GM20000 (cell line): ENCODE measurements around the gene QRICH1.

Source experiments
- DNase-seq: peaks from one replicate; pipeline ENCODE4 v3.0.0; 2012; ENCODE audit warnings: low spot score
- TF ChIP-seq, protein P1 (sequence below): IDR thresholded peaks from 2 replicates; pipeline ENCODE4 v1.5.1; 2012; ENCODE audit warnings: mild to moderate bottlenecking, control low read depth; ENCODE audit errors: extremely low read depth, missing control alignments

QRICH1 gene

DNA sequence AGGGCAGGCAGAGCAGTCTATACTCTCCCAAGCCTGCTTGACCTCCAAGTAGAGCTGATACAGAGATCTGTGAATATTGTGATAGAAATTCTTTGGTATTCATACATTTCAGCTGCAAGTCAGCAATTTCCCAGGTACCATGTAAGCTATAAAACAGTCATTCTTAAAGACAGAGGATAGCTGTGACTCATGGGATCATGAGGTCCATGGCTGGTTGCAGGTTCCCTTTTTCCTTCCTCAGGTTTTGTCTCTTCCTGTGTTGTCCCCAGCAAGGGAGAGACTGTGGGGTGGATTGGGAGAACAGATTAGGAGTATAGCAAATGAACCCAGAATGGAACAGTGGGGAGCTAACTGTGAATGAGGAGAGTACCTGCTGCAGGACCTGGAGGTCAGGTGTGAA is 109.2 kb downstream of the QRICH1 start:
- TF ChIP-seq, protein P1, sequence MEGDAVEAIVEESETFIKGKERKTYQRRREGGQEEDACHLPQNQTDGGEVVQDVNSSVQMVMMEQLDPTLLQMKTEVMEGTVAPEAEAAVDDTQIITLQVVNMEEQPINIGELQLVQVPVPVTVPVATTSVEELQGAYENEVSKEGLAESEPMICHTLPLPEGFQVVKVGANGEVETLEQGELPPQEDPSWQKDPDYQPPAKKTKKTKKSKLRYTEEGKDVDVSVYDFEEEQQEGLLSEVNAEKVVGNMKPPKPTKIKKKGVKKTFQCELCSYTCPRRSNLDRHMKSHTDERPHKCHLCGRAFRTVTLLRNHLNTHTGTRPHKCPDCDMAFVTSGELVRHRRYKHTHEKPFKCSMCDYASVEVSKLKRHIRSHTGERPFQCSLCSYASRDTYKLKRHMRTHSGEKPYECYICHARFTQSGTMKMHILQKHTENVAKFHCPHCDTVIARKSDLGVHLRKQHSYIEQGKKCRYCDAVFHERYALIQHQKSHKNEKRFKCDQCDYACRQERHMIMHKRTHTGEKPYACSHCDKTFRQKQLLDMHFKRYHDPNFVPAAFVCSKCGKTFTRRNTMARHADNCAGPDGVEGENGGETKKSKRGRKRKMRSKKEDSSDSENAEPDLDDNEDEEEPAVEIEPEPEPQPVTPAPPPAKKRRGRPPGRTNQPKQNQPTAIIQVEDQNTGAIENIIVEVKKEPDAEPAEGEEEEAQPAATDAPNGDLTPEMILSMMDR, result no peak
- no peak for DNase-seq

DNA sequence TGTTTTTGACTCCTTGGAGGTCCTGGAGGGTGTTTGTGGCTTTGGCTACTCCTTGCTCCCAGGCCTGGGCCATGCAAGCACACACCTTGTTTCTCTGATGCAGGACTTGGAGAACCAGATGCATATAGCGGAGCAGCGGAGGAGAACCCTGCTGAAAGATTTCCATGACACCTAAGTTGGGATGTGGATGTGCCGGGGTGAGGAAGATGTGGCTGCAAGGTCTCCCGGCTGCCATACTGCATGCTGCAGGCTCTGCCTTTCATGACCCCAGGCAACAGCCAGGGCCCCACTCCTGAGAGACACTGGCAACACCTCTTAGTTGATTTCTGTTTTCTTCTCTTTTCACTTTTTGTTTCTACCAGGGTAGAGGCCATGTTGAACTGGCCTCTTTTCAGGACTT is 110.8 kb downstream of the QRICH1 start:
- TF ChIP-seq, protein P1, result no peak
- DNase-seq, result no peak

DNA sequence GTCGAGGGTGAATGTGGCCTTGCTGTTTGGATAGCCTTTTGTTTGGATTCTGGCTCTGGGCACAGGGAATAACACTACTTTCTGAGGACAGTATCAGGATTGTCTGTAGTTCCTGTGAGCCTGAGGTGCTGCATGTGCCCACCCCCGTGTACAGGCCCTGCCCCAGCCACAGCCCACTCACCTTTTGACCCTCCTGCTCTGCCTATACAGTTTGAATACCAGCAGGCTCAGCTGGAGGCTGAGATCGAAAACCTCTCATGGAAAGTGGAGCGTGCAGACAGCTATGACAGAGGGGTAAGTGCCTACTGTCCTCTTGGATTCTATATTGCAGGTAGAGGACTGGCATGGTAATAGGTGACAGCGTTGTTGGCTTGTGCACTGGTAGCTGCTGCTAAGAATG is 111.2 kb downstream of the QRICH1 start:
- TF ChIP-seq, protein P1, result no peak
- no peak for DNase-seq

DNA sequence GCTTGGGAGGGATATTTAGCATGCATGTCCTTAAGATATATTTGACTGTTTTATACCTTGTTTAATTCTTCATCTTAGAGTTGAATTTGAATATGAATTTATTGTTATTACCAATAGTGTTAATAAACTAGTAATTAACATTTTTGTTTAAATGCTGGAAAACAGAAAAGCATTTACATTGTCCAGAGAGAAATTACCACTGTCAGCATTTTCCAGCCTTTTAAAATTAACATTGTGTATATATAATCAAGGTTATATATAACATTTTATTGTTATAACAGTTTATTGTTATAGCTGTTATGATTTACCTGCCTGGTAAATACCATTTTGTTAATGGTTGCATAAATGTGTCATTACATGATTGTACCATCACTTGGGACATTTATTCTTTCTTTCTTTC is 111.9 kb downstream of the QRICH1 start:
- no peak for DNase-seq
- TF ChIP-seq, protein P1, result no peak

DNA sequence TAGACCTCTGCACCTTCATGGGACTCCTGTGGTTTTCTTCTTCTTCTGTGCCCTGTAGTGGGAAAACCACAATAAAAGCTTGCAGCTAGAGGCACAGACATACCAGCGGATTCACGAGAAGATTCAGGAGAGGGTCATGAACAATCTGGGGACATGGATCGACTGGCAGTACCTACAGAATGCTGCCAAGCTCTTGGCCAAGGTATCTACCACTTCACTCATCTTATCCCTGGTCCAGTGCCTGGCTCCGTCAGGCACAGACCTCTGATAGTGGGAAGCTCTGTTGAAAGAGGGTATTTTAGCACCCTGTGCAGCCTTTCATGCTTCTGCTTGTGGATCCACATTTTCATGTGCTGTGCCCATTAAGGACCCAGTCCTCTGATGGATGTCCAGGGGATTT is 113.6 kb downstream of the QRICH1 start:
- DNase-seq, result no peak
- TF ChIP-seq, protein P1, result no peak
